Nephron (organoid): ENCODE results near the gene SSBP2.

Source experiments
- H3K27ac Mint-ChIP-seq, 3 experiments: 2 replicates each; pipeline ENCODE4 v1.8.0; 2020; ENCODE audit warnings: mixed read lengths in 3 of 3, mild to moderate bottlenecking in 2 of 3, moderate library complexity in 1 of 3
- H3K27me3 Mint-ChIP-seq: 2 replicates; pipeline ENCODE4 v1.8.0; 2021; ENCODE audit warnings: low read depth, mild to moderate bottlenecking, moderate library complexity, mixed read lengths
- H3K36me3 Mint-ChIP-seq: 2 replicates; pipeline ENCODE4 v1.8.0; 2020; ENCODE audit warnings: low read depth, mixed read lengths
- H3K4me1 Mint-ChIP-seq: 2 replicates; pipeline ENCODE4 v1.8.0; 2020; ENCODE audit warnings: mixed read lengths
- H3K4me3 Mint-ChIP-seq, 3 experiments: 2 replicates each; pipeline ENCODE4 v1.8.0; 2020; ENCODE audit warnings: mild to moderate bottlenecking in 3 of 3, mixed read lengths in 3 of 3, moderate library complexity in 2 of 3
- H3K9me3 Mint-ChIP-seq: 2 replicates; pipeline ENCODE4 v1.8.0; 2020; ENCODE audit warnings: mixed read lengths
- CTCF ChIP-seq, 3 experiments: fragments of 200-600 bp; sonication (generic); IDR thresholded peaks; one replicate each; pipeline ENCODE4 v1.5.0; 2021; ENCODE audit warnings: antibody characterized with exemption in 3 of 3; ENCODE audit not compliant: unreplicated experiment in 3 of 3

Gene SSBP2

GRCh38 chr5:81365541-81365940 lies 385.4 kb downstream of the SSBP2 start:
- no peaks in the 10 kb centered on the region for H3K27me3 Mint-ChIP-seq
- no peak overlapping the region for H3K27ac Mint-ChIP-seq
- no peak overlapping the region for H3K4me3 Mint-ChIP-seq
- H3K36me3 Mint-ChIP-seq = no peaks in the 10 kb centered on the region
- TF ChIP-seq CTCF (IDR thresholded peaks at IDR 0.05; ENCODE audit: unreplicated experiment in 3 of 3) = no peak
- no peaks in the 10 kb centered on the region for H3K9me3 Mint-ChIP-seq
- H3K4me1 Mint-ChIP-seq = no peaks in the 10 kb centered on the region

- no peaks in the 10 kb centered on the region for H3K36me3 Mint-ChIP-seq
- no peaks in the 10 kb centered on the region for H3K4me1 Mint-ChIP-seq
- no peaks in the 10 kb centered on the region for H3K27me3 Mint-ChIP-seq
- no peak for TF ChIP-seq CTCF (IDR thresholded peaks at IDR 0.05; ENCODE audit: unreplicated experiment in 3 of 3)
- no peak overlapping the region for H3K4me3 Mint-ChIP-seq
- H3K9me3 Mint-ChIP-seq = no peaks in the 10 kb centered on the region
- peak overlapping the region; percentile 29 to 68 (median 58) for H3K27ac Mint-ChIP-seq
Observed at GRCh38 chr5:81363093-81363871, 387.6 kb downstream of the SSBP2 start.
